Activated naive CD8-positive, alpha-beta T cell treated with anti-CD3 and anti-CD28 coated beads for 36 hours (primary cell): ENCODE data around the gene ADAM23. TPM values are rescaled to one million over a fixed set of nuclear protein-coding genes. Genes with fewer than 3 reads are reported as not detected.

Experiments used
- DNase-seq: peaks from one replicate; pipeline ENCODE4 v3.0.0; 2021
- H3K27ac Mint-ChIP-seq: one replicate; pipeline ENCODE4 v1.8.0; 2022; ENCODE audit warnings: mild to moderate bottlenecking, moderate library complexity, mixed read lengths
- H3K27me3 Mint-ChIP-seq: one replicate; pipeline ENCODE4 v1.8.0; 2022; ENCODE audit warnings: mild to moderate bottlenecking, mixed read lengths
- H3K36me3 Mint-ChIP-seq: one replicate; pipeline ENCODE4 v1.8.0; 2021; ENCODE audit warnings: mild to moderate bottlenecking, mixed read lengths
- H3K4me1 Mint-ChIP-seq: one replicate; pipeline ENCODE4 v1.8.0; 2021; ENCODE audit warnings: mixed read lengths
- H3K4me3 Mint-ChIP-seq: one replicate; pipeline ENCODE4 v1.8.0; 2022; ENCODE audit warnings: mild to moderate bottlenecking, moderate library complexity, mixed read lengths
- H3K9me3 Mint-ChIP-seq: one replicate; pipeline ENCODE4 v1.8.0; 2022; ENCODE audit warnings: mixed read lengths
- total RNA-seq, 2 experiments: library from RNA; stranded (reverse); gene quantifications; one replicate each; pipeline ENCODE4 v1.2.3, GENCODE V29; 2021

Gene ADAM23
- total RNA-seq, 2 experiments from 2014 or later, result 0.10 TPM; not detected in 1

DNA sequence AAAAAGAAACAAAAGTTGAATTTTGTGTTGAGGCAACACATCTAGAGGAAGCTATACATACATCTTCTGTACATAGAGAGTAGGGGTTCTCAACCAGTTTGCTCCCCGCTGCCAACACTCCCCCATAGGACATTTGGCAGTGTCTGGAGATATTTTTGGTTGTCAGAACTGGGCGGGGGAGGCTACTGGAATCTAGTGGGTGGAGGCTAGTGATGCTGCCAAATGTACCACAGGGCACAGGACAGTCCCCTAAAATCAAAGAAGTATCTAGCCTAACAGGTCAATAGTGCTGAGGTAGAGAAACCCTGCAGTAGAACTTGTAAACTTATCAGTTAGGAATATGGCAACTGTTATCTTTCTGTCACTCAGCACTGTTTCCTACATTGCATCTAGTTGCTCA lies 21.3 kb downstream of the ADAM23 start:
- H3K4me1 Mint-ChIP-seq, result no peaks in the 10 kb centered on the region
- peaks cover 9% of the 10 kb centered on the region for H3K9me3 Mint-ChIP-seq
- DNase-seq, result no peak
- no peak overlapping the region for H3K27ac Mint-ChIP-seq
- H3K36me3 Mint-ChIP-seq, result no peaks in the 10 kb centered on the region
- H3K27me3 Mint-ChIP-seq, result peaks cover 10% of the 10 kb centered on the region
- no peak overlapping the region for H3K4me3 Mint-ChIP-seq

DNA sequence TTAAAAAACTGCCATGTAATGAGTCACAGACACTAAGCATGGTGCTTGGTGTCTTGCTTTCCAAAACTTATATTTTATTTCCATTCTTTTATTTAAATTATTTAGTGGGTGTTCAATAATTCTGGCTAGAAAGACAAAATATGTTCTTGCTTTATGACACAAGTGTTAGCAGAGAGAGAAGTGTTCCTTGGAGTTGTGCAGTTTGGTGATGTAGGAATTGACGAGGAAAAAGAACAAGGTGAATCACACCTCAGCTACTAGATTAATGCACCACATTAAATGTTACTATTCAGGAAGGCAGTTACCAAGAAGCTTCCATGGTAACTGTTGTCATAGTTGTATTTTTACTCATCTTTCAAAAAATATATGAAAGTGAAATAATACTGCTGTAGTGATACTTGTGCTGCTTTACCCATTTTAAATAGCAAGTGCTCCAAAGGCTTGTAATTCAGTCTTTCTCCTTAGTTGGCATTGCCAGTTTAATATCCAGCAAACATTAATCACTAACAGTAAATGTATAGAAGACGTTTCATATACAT lies 28.3 kb downstream of the ADAM23 start:
- Mint-ChIP-seq H3K4me1 (no peaks in the 10 kb centered on the region), H3K27ac (no peak overlapping the region), H3K27me3 (peaks cover 13% of the 10 kb centered on the region), H3K4me3 (no peak overlapping the region), H3K9me3 (peaks cover 9% of the 10 kb centered on the region), H3K36me3 (no peaks in the 10 kb centered on the region)
- DNase-seq, result no peak

DNA sequence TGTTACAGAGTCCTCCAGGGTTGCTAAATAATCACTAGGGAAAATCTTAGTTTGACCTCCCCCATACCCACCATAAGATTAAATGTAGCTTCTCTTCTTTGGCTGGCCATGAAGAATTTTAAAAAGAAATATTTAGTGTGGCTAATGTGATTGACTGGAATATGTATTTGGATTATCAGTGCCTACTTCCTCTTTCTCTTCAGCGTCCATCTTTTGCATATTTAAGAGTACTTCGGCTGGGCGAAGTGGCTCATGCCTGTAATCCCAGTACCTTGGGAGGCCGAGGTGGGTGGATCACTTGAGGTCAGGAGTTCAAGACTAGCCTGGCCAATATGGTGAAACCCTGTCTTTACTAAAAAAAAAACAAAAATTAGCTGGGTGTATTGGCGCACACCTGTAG lies 28.8 kb downstream of the ADAM23 start:
- Mint-ChIP-seq H3K36me3 (no peaks in the 10 kb centered on the region), H3K4me3 (no peak overlapping the region), H3K4me1 (no peaks in the 10 kb centered on the region), H3K27me3 (peaks cover 13% of the 10 kb centered on the region), H3K27ac (no peak overlapping the region), H3K9me3 (peaks cover 9% of the 10 kb centered on the region)
- no peak for DNase-seq

DNA sequence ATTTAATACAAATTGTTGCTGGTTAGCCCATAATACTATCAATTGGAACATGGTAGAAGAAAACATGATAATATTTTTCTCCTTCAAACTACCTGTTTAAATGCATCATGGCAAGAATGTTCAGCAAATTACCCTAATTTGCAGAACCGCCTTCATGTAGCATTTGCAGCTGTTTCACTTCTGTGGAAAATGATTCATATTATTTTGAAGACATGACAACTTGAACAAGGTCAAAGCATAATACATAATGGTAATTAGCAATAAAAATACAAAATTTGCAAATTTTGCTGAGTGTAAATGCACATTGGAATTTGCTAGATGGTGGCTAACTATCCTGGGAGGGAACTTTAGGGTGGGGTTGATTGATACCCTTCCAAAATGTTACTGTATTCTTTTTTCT lies 30.8 kb downstream of the ADAM23 start:
- Mint-ChIP-seq H3K27me3 (peaks cover 16% of the 10 kb centered on the region), H3K4me3 (no peak overlapping the region), H3K4me1 (no peaks in the 10 kb centered on the region), H3K27ac (no peak overlapping the region), H3K9me3 (peaks cover 2% of the 10 kb centered on the region), H3K36me3 (no peaks in the 10 kb centered on the region)
- no peak for DNase-seq

DNA sequence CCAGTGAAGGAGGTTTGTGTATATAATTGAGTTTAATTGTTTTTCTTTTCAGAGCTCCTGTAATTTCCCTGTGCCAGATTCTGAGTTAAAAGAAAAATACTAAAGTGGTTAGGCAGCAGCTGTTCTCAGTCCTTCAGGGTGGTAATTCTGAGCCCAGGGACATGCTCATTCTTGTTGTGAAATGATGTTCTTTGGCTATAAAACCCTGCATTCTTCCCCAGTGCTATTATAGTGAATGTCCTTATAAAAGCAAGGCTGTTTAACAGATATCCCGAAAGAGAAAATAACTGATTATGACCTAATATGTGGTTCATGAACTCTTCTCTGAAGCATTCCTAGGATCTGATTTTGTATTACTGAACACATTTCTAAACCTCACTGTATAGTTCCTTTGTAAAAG lies 34.0 kb downstream of the ADAM23 start:
- Mint-ChIP-seq H3K9me3 (no peaks in the 10 kb centered on the region), H3K27ac (no peak overlapping the region), H3K4me3 (no peak overlapping the region), H3K27me3 (peaks cover 18% of the 10 kb centered on the region), H3K36me3 (no peaks in the 10 kb centered on the region), H3K4me1 (no peaks in the 10 kb centered on the region)
- no peak for DNase-seq

DNA sequence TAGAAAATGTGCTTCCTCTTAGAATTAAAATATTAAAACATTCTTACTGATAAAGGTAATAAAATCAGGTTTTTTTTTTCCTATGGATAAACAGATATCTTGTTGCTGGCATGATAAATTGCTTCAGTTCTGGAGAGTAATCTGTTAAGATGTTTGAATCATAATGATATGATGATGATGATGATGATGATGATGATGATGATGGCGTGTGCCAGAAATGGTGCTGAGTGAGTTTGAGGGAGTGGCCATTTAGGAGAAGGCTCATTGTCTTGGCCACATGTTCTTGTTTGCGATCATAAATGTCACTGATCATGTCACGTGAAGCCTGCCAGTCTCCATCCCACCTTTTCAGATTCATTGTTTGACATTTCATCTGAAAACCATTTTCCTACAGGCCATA lies 35.0 kb downstream of the ADAM23 start:
- DNase-seq, result no peak
- Mint-ChIP-seq H3K4me3 (no peak overlapping the region), H3K27me3 (peaks cover 18% of the 10 kb centered on the region), H3K27ac (no peak overlapping the region), H3K9me3 (no peaks in the 10 kb centered on the region), H3K36me3 (no peaks in the 10 kb centered on the region), H3K4me1 (no peaks in the 10 kb centered on the region)

DNA sequence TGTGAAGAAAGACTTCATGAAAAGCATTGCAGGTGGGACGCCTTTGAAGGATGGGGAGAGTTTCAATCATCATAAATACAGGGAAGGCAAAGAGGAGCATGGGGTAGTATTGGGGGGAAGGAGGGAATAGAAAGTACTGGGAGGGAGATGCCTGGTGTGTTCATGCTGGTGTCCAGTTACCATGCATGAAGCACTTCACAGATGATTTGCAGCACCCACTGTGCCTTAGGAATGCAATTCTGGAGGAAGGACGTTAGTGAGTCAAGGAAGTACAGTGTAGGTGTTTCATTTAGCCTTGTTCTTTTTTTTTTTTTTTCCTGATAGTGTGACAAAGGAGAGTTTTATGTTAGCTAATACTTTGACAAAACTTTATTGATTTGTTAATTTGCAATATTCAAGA lies 36.8 kb downstream of the ADAM23 start:
- DNase-seq, result no peak
- Mint-ChIP-seq H3K4me1 (no peaks in the 10 kb centered on the region), H3K4me3 (no peak overlapping the region), H3K9me3 (peaks cover 2% of the 10 kb centered on the region), H3K36me3 (no peaks in the 10 kb centered on the region), H3K27ac (no peak overlapping the region), H3K27me3 (peaks cover 13% of the 10 kb centered on the region)

DNA sequence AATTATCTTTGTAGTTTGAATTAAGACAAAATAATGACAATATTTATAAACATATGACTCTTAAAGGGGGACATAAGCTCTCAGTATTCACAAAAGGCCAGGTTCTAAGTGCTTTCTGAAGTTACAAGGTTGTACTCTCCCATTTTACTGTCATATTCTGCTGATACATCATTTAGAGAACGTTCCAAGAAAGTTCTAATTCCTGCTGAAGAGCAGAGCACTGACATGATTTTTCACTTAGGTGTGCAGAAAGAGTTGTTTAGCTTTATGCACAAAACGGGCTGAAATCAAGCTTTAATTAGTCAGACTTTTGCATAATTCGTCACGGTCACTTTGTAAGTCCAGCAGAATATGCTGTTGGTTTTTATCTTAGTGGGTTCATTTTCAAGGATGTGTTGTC lies 37.3 kb downstream of the ADAM23 start:
- Mint-ChIP-seq H3K4me1 (no peaks in the 10 kb centered on the region), H3K9me3 (peaks cover 2% of the 10 kb centered on the region), H3K27ac (no peak overlapping the region), H3K4me3 (no peak overlapping the region), H3K27me3 (peaks cover 18% of the 10 kb centered on the region), H3K36me3 (no peaks in the 10 kb centered on the region)
- no peak for DNase-seq

DNA sequence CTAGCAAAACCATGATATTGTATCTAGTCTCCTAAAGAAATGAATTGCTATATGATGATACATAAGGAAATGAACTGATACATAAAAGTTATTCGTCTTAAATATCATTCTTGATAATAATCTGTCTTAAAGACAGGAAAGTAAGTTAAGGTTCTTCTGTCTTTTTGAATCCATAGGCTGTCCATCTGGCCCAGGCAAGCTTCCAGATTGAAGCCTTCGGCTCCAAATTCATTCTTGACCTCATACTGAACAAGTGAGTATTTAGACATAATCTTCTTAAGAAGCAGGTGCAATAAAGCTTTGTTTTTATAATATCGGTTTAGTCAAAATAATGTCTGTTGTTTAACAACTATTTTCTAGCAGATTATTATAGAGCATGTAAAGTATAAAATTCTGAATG lies 37.7 kb downstream of the ADAM23 start:
- H3K27me3 Mint-ChIP-seq, result peaks cover 20% of the 10 kb centered on the region
- no peak overlapping the region for H3K27ac Mint-ChIP-seq
- no peaks in the 10 kb centered on the region for H3K36me3 Mint-ChIP-seq
- DNase-seq, result no peak
- peaks cover 2% of the 10 kb centered on the region for H3K9me3 Mint-ChIP-seq
- H3K4me1 Mint-ChIP-seq, result no peaks in the 10 kb centered on the region
- H3K4me3 Mint-ChIP-seq, result no peak overlapping the region

DNA sequence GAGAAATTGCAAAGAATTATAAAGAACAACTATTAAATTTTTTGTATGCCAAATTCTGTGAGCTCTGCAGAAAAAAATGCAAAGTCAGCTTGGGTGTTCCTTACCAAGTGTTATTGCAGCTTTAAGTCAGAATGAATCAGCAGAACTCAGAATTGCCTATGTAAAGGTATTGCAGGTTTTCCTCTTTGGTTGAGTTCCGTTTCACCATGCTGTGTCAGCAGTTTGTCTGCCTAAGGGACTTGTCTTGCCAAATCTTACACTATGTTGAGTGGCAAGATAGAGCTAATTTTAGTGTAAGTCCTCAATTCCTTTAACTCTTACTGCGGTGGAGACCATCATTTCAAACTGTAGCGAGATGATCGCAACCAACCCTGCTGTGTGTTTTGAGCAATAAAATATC lies 38.8 kb downstream of the ADAM23 start:
- Mint-ChIP-seq H3K27ac (no peak overlapping the region), H3K27me3 (peaks cover 16% of the 10 kb centered on the region), H3K4me1 (no peaks in the 10 kb centered on the region), H3K9me3 (peaks cover 2% of the 10 kb centered on the region), H3K36me3 (no peaks in the 10 kb centered on the region), H3K4me3 (no peak overlapping the region)
- no peak for DNase-seq

DNA sequence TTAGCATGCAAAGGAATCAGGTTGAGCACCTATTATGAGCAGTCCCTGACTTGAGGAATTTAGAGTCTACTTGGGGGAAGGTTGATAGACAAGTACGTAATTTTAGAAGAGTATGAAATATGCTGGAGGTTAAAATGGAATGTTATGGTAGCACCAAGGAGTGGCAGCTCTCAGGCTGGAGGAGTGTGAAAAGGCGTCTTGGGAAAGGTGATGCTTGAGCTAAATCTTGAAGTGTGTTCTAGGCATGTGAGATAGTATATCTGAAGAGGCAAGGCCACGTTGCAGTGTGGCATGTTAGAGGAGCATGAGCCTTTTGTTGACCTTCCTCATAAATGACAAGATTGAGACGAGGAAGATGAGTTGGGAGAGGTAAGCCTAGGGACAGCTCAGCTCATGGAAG lies 39.3 kb downstream of the ADAM23 start:
- no peaks in the 10 kb centered on the region for H3K36me3 Mint-ChIP-seq
- H3K4me3 Mint-ChIP-seq, result no peak overlapping the region
- H3K9me3 Mint-ChIP-seq, result peaks cover 2% of the 10 kb centered on the region
- no peak overlapping the region for H3K27ac Mint-ChIP-seq
- H3K4me1 Mint-ChIP-seq, result no peaks in the 10 kb centered on the region
- peaks cover 14% of the 10 kb centered on the region for H3K27me3 Mint-ChIP-seq
- DNase-seq, result no peak

DNA sequence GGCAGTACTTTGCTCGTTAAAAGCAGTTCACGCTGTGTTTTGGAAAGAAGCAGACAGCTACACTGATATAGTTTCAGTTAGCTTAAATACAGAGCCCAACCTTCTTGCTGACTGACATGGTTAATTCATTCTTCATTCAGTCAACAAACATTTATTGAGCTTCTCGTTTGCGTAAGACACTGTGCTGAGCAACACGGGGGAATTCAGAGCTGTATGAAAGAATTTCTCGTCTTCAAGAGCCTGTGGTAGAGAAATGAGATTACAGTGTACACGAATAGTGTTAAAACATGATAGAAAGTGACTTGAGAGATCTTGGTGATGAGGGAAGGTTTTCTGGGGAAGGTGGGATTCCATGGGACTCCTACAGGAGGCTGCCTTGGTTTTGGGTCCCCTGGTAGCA lies 44.7 kb downstream of the ADAM23 start:
- Mint-ChIP-seq H3K4me1 (no peaks in the 10 kb centered on the region), H3K9me3 (peaks cover 2% of the 10 kb centered on the region), H3K36me3 (no peaks in the 10 kb centered on the region), H3K4me3 (no peak overlapping the region), H3K27me3 (peaks cover 13% of the 10 kb centered on the region), H3K27ac (no peak overlapping the region)
- no peak for DNase-seq

DNA sequence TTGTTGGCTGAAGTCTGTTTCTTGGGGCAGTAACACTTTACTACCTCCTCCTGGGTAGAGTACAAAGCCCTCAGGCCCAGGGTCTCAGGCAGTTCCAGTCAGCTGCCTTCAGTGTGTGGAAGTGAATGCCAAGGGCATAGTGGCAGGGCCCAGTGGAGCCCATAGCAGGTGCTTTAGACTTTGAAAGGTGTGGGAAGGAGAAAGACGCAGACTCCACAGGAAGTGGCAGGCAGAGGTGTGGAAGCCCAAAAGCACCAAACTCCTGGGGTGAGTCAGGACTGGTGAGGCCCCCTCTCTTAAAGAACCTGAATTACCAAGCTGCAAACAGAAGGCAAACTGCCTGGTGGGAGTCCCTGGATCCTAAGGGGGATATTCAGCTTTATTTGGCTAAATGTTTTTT lies 45.3 kb downstream of the ADAM23 start:
- H3K4me3 Mint-ChIP-seq, result no peak overlapping the region
- H3K36me3 Mint-ChIP-seq, result no peaks in the 10 kb centered on the region
- DNase-seq, result no peak
- peaks cover 13% of the 10 kb centered on the region for H3K27me3 Mint-ChIP-seq
- no peaks in the 10 kb centered on the region for H3K4me1 Mint-ChIP-seq
- H3K27ac Mint-ChIP-seq, result no peak overlapping the region
- peaks cover 2% of the 10 kb centered on the region for H3K9me3 Mint-ChIP-seq

DNA sequence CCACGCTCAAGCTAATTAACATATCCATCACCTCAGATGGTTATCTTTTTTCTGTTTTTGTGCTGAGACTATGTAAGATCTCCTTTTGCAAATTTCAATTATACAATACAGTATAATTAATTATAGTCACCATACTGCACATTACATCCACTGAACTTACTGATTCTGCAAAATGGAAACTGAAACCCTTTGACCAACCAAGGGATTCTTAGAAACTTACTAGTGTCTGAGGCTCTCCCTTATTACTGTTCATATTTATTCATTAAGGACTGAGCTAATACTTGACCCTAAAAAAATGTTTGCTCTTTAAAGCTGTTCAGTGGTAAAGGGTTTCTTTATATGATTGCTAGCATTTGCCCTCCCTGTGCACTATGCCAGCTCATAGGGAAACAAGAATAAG lies 50.7 kb downstream of the ADAM23 start:
- H3K27me3 Mint-ChIP-seq, result peaks cover 4% of the 10 kb centered on the region
- no peaks in the 10 kb centered on the region for H3K9me3 Mint-ChIP-seq
- no peak overlapping the region for H3K27ac Mint-ChIP-seq
- no peaks in the 10 kb centered on the region for H3K4me1 Mint-ChIP-seq
- no peak overlapping the region for H3K4me3 Mint-ChIP-seq
- DNase-seq, result no peak
- no peaks in the 10 kb centered on the region for H3K36me3 Mint-ChIP-seq

DNA sequence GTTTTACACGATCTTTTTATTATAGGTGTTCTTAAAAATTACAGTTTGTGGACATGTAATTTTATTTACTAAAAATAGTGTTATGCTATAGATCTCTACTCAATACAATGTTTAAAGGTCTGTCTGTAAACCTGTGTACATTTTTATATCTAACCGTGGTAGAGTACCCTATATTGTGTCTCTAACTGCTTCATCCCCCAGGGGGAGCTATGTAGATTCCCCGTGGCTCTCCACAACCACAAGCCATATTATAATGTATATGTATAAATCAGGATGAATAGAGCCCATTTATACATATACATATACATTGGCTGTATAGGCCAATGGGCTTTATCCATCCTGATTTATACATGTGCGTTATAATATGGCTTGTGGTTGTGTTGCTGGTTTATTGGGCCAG lies 59.4 kb downstream of the ADAM23 start:
- no peaks in the 10 kb centered on the region for H3K4me1 Mint-ChIP-seq
- no peaks in the 10 kb centered on the region for H3K9me3 Mint-ChIP-seq
- DNase-seq, result no peak
- no peaks in the 10 kb centered on the region for H3K27me3 Mint-ChIP-seq
- H3K27ac Mint-ChIP-seq, result no peak overlapping the region
- H3K4me3 Mint-ChIP-seq, result no peak overlapping the region
- H3K36me3 Mint-ChIP-seq, result no peaks in the 10 kb centered on the region

DNA sequence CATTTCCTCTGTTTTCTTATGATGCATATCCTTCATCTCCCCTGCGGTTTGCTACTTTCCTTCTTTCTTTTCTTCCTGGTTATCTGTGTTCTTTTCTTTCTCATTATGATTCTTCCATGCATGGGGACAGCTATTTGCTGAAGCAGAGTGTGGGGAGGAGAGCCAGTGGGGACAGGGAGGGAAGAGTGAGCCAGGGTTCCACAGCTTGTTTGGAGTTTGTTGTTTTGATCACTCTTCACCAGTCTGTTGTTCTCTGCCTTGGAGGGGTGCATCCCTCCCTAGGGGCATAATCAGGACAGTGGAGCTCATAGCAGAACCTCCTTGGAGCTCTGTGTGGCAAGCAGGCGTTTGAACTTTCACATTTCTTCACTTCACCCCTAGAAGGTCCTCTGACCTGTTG lies 68.0 kb downstream of the ADAM23 start:
- Mint-ChIP-seq H3K4me1 (no peaks in the 10 kb centered on the region), H3K27me3 (peaks cover 37% of the 10 kb centered on the region), H3K36me3 (no peaks in the 10 kb centered on the region), H3K27ac (no peak overlapping the region), H3K4me3 (no peak overlapping the region), H3K9me3 (no peaks in the 10 kb centered on the region)
- no peak for DNase-seq

DNA sequence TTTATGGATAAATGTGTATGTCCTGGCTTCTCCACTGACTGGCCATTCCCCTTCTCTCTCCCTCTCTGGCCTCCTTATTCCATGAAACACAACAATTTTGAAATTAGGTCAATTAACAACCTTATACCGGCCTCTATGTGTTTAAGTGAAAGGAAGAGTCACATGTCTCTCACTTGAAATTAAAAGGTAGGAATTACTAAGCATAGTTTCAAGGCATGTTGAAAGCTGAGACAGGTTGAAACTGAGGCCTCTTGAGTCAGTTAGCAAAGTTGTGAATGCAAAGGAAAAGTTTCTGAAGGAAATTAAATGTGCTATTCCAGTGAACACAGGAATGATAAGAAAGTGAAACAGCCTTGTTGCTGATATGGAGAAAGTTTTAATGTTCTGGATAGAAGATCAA lies 69.7 kb downstream of the ADAM23 start:
- Mint-ChIP-seq H3K36me3 (no peaks in the 10 kb centered on the region), H3K27me3 (peaks cover 37% of the 10 kb centered on the region), H3K4me3 (no peak overlapping the region), H3K9me3 (no peaks in the 10 kb centered on the region), H3K4me1 (no peaks in the 10 kb centered on the region), H3K27ac (no peak overlapping the region)
- DNase-seq, result no peak
